Stomach smooth muscle (tissue), 2 donors: ENCODE results near the gene SAXO2.
"Not testable (repeated sequence)": the region's sequence is repeated elsewhere in the genome, so short reads cannot be mapped to it uniquely, and the experiment has no call there.

ENCODE experiments used
- H3K27ac ChIP-seq: one replicate; pipeline ENCODE4 v1.7.0; 2013; ENCODE audit warnings: mild to moderate bottlenecking, low read length, inconsistent platforms
- H3K27me3 ChIP-seq, 2 donors: one replicate each; pipeline ENCODE4 v1.7.0; 2013; ENCODE audit warnings: low read length in 2 of 2; ENCODE audit not compliant: insufficient read depth in 2 of 2, control insufficient read depth in 1 of 2
- H3K36me3 ChIP-seq, 2 donors: one replicate each; pipeline ENCODE4 v1.7.0; 2013; ENCODE audit warnings: low read length in 2 of 2; ENCODE audit not compliant: control insufficient read depth in 2 of 2, insufficient read depth in 2 of 2
- H3K4me1 ChIP-seq: one replicate; pipeline ENCODE4 v1.7.0; 2013; ENCODE audit warnings: low read length; ENCODE audit not compliant: control insufficient read depth, insufficient read depth
- H3K4me3 ChIP-seq, 2 donors: one replicate each; pipeline ENCODE4 v1.7.0; 2013; ENCODE audit warnings: low read length in 2 of 2
- H3K9ac ChIP-seq, 2 donors: one replicate each; pipeline ENCODE4 v1.7.0; 2013; ENCODE audit warnings: low read length in 2 of 2, mild to moderate bottlenecking in 1 of 2
- H3K9me3 ChIP-seq, 2 donors: one replicate each; pipeline ENCODE4 v1.7.0; 2013; ENCODE audit warnings: low read length in 2 of 2; ENCODE audit not compliant: control insufficient read depth in 2 of 2
- donor health status: healthy.
- donor health status: Pancreatic carcinoma.

SAXO2 gene

DNA sequence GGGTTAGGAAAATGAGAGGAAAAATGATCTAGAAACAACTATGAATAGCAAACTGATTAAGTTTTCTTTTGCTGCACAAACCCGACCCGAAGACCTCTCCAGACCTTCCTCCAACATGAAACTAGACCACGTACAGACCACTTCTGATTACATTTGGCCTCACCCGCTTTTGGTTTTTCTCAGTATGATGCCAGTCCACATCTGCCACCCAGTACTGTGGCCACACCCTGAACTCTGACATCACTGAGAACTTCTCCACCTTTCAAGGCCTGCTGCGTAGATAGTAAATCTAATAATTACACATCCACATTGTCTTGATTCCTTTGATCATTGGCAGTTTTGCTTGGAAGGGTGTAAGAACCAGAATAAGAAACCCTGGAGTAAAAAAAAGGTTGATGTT, 16.7 kb upstream of the SAXO2 start:
- not testable (repeated sequence) for H3K36me3 ChIP-seq, H3K4me1 ChIP-seq, H3K4me3 ChIP-seq, H3K27me3 ChIP-seq, H3K9me3 ChIP-seq, H3K27ac ChIP-seq, H3K9ac ChIP-seq

DNA sequence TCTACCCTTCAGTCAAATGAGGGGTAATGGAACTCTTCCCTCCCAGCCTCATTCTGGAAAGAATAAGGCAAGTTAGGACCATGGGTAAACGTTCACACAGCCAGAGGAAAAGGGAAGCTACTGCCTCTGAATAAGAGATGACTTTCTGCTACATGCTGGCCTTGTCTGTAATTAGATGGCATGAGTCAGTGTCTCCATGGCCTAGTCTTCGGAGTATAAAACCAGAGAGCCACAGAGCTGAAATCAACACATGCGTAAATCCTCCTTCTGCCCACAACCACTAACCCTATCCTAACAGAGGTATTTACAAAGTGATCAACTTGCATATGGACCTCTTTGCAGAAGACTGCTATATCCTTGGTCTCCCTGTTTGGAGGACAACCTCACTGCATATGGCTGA, 14.4 kb upstream of the SAXO2 start:
- H3K9me3 ChIP-seq, H3K4me1 ChIP-seq, H3K9ac ChIP-seq, H3K36me3 ChIP-seq, H3K27ac ChIP-seq, H3K27me3 ChIP-seq, H3K4me3 ChIP-seq: not testable (repeated sequence)

DNA sequence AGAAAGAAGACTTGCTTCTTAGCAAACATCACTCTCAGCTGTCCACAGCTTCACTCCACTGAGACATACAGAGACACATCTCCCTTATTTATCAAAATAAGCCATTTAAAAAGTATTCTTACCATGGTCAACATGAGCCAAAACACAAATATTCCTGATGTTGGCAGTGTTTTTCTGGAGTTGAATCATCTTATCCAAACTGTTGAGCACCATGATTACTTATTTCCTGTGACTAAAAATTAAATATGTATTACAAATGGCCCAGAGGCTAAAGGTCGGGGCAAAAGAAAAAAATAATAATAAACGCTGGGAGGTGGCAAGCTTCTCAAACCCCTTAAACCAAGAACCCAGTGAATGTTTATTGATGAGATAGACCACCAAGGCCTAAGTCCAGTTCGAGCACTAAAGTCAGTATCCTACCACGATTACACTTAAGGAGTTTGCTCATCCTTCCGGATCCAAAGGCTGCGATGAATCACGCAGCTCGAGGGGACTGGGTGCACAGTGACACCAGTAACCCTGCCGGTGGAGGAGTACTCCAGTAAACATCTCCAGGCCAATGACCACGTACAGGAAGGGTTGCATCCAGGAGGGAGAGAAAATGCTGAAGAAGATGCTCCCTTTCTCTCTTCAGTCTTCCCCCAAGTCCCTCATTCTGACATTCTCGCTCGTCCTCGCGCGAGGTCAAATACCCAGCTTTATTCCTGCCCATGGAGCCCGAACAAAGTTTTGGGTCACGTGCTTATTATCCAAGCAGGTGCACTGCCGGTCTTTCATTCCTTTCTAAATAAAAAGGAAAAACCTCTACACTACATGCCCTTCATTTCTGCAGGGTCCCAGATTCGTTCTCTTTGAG, 824 bp upstream of the SAXO2 start:
- not testable (repeated sequence) for H3K36me3 ChIP-seq

DNA sequence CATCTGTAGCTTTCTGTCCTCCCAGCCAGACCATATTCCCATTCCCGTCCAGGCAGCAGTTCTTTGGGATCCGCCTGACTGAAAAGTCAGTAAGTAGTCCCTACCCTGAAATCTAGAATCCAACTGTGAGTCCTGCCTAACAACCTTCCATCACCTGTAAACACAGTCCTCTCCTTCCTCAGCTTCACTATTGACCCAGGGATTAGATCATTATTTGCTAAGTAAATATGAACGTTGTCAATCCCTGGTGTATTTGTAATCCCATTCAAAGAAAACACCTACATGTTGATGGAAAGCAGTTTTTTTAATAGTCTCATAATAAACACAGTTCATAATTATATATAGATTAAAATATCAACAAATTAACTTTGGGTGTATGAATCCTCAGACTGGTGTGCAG, 732 bp downstream of the SAXO2 start:
- H3K27ac ChIP-seq, result no peak overlapping the region

More for the DNA sequence above, 824 bp upstream of the SAXO2 start:
- Histone ChIP-seq H3K27ac (peak overlapping the region; percentile 37), H3K9ac (peak overlapping the region; percentile 52 to 65), H3K4me3 (peak overlapping the region; percentile 73 to 84)
- not testable (repeated sequence) for H3K27me3 ChIP-seq, H3K9me3 ChIP-seq, H3K4me1 ChIP-seq

DNA sequence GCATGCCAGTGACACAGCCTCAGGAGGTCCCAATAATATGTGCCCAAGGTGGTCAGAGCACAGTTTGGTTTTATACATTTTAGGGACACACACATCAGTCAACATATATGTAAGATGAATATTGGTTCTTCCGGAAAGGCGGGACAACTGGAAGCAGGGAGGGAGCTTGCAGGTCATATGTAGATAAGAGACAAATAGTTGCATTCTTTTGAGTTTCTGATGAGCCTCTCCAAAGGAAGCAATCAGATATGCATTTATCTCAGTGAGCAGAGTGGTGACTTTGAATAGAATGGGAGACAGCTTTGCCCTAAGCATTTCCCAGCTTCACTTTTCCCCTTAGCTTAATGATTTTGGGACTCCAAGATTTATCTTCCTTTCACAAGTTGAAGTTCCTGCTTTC, 4.5 kb downstream of the SAXO2 start:
- not testable (repeated sequence) for H3K36me3 ChIP-seq, H3K9me3 ChIP-seq, H3K27me3 ChIP-seq, H3K9ac ChIP-seq, H3K4me3 ChIP-seq, H3K4me1 ChIP-seq, H3K27ac ChIP-seq

More for the DNA sequence above, 732 bp downstream of the SAXO2 start:
- Histone ChIP-seq H3K9me3 (no peaks in the 10 kb centered on the region), H3K9ac (peak overlapping the region; percentile 62 to 65), H3K4me1 (peaks cover 6% of the 10 kb centered on the region), H3K27me3 (no peaks in the 10 kb centered on the region), H3K36me3 (peaks cover 0 to 2% of the 10 kb centered on the region in 2 donors), H3K4me3 (peak overlapping the region; percentile 73 to 84)

DNA sequence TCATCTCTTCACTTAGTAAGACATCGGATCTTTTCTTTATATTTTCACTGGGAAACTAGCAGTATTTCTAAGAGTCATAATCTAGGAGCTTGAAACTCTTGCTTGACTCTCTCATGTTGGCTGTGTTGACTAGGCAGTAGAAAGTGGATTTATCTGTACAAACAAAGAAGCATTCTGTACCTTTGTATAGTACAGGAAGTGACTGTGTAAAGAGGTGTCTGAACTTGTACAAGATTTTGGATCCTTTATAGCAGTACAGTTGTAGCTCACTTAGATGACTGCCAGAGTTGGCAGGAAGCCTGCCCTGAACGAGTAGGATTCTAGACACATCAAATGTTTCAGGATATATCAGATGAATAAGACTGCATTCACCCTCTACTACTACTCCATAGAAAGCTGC, 5.8 kb downstream of the SAXO2 start:
- not testable (repeated sequence) for H3K9ac ChIP-seq, H3K4me3 ChIP-seq, H3K36me3 ChIP-seq, H3K9me3 ChIP-seq, H3K27ac ChIP-seq, H3K4me1 ChIP-seq, H3K27me3 ChIP-seq

DNA sequence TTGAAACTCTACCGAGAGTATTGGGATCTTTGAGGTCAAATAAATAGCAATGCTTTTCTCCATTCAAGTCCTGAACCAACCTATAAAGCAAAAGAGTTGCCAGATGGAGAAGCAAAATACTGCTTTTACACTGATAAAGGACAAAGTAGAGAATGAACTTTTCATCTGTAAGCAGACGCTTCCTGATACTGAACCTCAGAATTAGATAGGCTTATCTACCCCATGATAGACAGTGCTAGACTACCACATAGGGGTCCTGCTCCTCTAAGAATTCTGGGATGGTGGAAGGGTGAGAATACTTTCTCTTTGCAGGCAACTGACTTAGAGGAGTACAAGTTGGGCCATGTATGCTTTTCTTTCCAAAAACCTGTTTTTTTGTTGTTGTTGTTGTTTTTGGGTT, 9.5 kb downstream of the SAXO2 start:
- no peaks in the 10 kb centered on the region for H3K4me1 ChIP-seq
- H3K9me3 ChIP-seq, result no peaks in the 10 kb centered on the region
- H3K27me3 ChIP-seq, result no peaks in the 10 kb centered on the region
- no peak overlapping the region for H3K9ac ChIP-seq
- H3K27ac ChIP-seq, result no peak overlapping the region
- H3K4me3 ChIP-seq, result no peak overlapping the region
- no peaks in the 10 kb centered on the region for H3K36me3 ChIP-seq

DNA sequence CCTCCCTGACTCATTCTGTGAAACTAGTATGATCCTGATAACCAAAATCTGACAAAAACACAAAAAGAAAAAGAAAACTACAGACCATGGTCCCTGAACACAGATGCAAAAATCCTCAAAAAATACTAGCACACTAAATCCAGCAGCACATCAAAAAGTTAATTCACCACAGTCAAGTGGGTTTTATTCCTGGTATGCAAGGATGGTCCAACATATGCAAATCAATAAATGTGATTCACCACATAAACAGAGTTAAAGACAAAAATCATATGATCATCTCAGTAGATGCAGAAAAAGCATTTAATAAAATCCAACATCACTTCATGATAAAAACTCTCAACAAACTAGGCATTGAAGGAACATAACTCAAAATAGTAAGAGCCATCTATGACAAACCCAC, 12.8 kb downstream of the SAXO2 start:
- Histone ChIP-seq H3K9me3 (no peaks in the 10 kb centered on the region), H3K9ac (no peak overlapping the region), H3K27me3 (no peaks in the 10 kb centered on the region), H3K36me3 (no peaks in the 10 kb centered on the region), H3K4me1 (no peaks in the 10 kb centered on the region), H3K27ac (no peak overlapping the region), H3K4me3 (no peak overlapping the region)

DNA sequence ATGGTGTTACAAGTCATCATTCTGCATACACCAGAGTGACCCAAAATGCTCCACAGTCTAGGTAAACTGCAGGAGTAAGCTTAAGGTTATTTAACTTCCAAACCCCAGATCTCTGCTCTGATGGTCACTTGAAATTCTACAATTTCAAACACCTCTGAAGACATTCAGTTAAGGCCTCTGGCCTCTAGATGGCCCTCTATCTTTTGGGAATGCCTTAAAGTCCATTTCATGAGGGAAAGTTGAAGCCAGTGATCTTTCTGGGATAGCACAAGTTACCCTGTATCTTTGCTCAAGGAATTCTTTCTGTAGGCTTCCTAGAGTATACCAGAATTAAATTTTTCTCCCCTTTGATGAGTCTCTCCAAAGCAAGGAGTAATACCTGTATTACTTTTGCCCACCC, 18.7 kb downstream of the SAXO2 start:
- H3K27me3 ChIP-seq, H3K27ac ChIP-seq, H3K9ac ChIP-seq, H3K4me3 ChIP-seq, H3K9me3 ChIP-seq, H3K36me3 ChIP-seq, H3K4me1 ChIP-seq: not testable (repeated sequence)

DNA sequence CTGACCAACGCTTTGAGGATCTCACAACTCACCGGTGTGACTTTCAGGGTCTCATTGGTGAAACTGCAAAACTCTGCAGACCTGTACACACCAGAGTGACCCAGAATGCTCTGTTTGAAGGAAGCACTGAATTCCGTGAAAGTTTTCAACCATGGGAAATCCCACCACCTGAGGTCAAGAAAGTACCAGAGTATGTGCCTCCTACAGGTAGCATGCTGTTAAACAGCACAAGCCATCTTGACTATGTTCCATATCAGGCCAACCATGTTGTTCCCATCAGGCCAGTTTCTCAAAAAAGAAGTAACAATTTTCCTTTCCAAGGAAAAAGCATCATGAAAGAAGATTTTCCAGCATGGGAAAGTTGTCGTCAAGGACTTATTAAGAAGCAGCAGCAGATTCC, 19.8 kb downstream of the SAXO2 start:
- not testable (repeated sequence) for H3K4me3 ChIP-seq, H3K27ac ChIP-seq, H3K27me3 ChIP-seq

DNA sequence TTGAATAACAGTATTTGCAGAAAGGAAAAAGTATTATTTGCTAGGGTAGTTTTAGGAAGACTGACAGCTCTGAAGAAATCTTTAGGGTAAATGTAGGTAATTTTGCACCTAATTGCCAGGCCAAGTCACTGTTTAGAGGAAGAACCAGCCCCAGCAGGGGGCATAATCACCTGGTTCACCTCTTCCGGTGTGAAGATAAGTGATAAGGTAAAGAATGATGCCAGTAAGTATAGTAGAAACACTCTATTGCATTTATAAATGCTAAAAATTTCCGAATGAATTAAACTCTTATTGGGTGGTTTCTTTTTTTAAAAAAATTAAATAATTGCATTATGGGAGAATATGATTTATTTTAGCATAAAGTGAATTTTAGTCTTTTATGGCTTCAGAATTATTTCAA, 21.8 kb downstream of the SAXO2 start:
- H3K9ac ChIP-seq, H3K27ac ChIP-seq, H3K9me3 ChIP-seq, H3K4me3 ChIP-seq, H3K27me3 ChIP-seq, H3K4me1 ChIP-seq, H3K36me3 ChIP-seq: not testable (repeated sequence)

More for the DNA sequence above, 19.8 kb downstream of the SAXO2 start:
- H3K9me3 ChIP-seq, H3K4me1 ChIP-seq, H3K36me3 ChIP-seq, H3K9ac ChIP-seq: not testable (repeated sequence)
